C4-2B (cell line): ENCODE results near the gene HTD2.

Experiments
- ZFX ChIP-seq: fragments of 450-650 bp; IDR thresholded peaks from 2 replicates; pipeline ENCODE4 v1.6.1; 2017
- TF ChIP-seq, protein P1 (sequence below): fragments of 450-650 bp; conservative IDR thresholded peaks from 2 replicates; pipeline ENCODE4 v1.5.1; 2017; ENCODE audit warnings: mild to moderate bottlenecking

DNA sequence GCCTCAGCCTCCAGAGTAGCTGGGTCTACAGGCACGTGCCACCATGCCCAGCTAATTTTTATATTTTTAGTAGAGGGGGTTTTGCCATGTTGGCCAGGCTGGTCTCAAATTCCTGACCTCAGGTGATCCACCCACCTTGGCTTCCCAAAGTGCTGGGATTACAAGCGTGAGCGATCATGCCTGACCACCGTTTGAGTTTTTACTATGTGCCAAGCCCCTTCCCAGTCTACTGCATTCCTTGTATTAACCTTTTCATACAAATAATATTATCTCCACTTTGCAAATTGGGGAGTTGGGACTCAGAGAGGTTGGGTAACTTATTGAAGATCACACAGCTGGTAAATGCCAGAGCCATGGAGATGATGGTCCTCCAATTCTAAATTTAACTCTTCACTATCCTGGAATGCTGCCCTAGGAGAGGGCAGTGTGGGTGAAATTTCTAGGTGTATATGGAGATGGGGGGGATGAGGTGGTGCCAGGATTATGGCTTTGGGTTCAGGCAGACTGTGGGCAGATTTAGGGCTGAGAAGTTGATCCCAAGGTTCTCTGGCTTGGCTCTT, 25.4 kb downstream of the HTD2 start:
- TF ChIP-seq, protein P1, sequence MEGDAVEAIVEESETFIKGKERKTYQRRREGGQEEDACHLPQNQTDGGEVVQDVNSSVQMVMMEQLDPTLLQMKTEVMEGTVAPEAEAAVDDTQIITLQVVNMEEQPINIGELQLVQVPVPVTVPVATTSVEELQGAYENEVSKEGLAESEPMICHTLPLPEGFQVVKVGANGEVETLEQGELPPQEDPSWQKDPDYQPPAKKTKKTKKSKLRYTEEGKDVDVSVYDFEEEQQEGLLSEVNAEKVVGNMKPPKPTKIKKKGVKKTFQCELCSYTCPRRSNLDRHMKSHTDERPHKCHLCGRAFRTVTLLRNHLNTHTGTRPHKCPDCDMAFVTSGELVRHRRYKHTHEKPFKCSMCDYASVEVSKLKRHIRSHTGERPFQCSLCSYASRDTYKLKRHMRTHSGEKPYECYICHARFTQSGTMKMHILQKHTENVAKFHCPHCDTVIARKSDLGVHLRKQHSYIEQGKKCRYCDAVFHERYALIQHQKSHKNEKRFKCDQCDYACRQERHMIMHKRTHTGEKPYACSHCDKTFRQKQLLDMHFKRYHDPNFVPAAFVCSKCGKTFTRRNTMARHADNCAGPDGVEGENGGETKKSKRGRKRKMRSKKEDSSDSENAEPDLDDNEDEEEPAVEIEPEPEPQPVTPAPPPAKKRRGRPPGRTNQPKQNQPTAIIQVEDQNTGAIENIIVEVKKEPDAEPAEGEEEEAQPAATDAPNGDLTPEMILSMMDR: no peak
- no peak for TF ChIP-seq ZFX
